Endothelial cell of umbilical vein (primary cell): ENCODE data around the gene AFG1L.

ENCODE experiments used
- EZH2 ChIP-seq: IDR thresholded peaks from 2 replicates; pipeline ENCODE4 v1.6.1; 2012; ENCODE audit warnings: borderline replicate concordance, low read depth, mild to moderate bottlenecking, moderate library complexity, low read length, inconsistent platforms; ENCODE audit not compliant: severe bottlenecking
- GATA2 ChIP-seq: IDR thresholded peaks from 2 replicates; pipeline ENCODE4 v1.7.0; 2011; ENCODE audit warnings: low read depth, mild to moderate bottlenecking, moderate library complexity, mixed read lengths, low read length; ENCODE audit not compliant: insufficient read length, insufficient read depth
- MAX ChIP-seq: IDR thresholded peaks from 2 replicates; pipeline ENCODE4 v1.6.1; 2011; ENCODE audit not compliant: insufficient read depth, insufficient read length
- POLR2A ChIP-seq: IDR thresholded peaks from 2 replicates; pipeline ENCODE4 v1.6.1; 2012; ENCODE audit warnings: low read depth, mild to moderate bottlenecking, control low read depth, low read length
- POLR2AphosphoS5 ChIP-seq: IDR thresholded peaks from 2 replicates; pipeline ENCODE4 v1.6.1; 2012; ENCODE audit warnings: low read depth, mild to moderate bottlenecking, control low read depth, low read length, moderate library complexity; ENCODE audit not compliant: insufficient read depth
- TF ChIP-seq, protein P1 (sequence below), 2 donors: IDR thresholded peaks; 1 replicate in 1 of 2; 2 replicates in 1 of 2; pipeline ENCODE4 v1.5.1; 2011; ENCODE audit warnings: low read length in 2 of 2, mild to moderate bottlenecking in 2 of 2, moderate library complexity in 2 of 2, control low read depth in 1 of 2, inconsistent platforms in 1 of 2, low read depth in 1 of 2; ENCODE audit not compliant: insufficient read depth in 1 of 2; ENCODE audit errors: extremely low read depth in 1 of 2

DNA sequence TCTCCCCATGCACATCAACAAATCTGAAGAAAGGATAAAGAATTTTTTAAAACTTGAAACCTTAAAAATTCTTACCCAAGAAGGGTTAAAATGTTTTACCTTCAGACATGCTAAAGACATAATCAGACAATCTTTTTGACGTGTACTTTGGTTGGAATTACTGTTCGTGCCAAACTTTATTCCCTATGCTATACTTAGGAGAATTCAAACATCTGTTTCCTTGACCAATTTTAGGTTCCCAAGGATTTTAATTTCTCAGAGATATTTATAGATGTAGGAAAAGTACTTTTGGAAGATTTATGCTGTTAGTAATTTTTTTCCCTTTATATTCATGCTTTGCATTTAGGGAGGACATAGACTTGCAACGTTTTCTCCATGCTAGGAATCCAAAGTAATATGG, 108.4 kb downstream of the AFG1L start:
- TF ChIP-seq, protein P1, sequence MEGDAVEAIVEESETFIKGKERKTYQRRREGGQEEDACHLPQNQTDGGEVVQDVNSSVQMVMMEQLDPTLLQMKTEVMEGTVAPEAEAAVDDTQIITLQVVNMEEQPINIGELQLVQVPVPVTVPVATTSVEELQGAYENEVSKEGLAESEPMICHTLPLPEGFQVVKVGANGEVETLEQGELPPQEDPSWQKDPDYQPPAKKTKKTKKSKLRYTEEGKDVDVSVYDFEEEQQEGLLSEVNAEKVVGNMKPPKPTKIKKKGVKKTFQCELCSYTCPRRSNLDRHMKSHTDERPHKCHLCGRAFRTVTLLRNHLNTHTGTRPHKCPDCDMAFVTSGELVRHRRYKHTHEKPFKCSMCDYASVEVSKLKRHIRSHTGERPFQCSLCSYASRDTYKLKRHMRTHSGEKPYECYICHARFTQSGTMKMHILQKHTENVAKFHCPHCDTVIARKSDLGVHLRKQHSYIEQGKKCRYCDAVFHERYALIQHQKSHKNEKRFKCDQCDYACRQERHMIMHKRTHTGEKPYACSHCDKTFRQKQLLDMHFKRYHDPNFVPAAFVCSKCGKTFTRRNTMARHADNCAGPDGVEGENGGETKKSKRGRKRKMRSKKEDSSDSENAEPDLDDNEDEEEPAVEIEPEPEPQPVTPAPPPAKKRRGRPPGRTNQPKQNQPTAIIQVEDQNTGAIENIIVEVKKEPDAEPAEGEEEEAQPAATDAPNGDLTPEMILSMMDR (IDR thresholded peaks at IDR 0.05; ENCODE audit: extremely low read depth in 1 of 2, insufficient read depth in 1 of 2, low read depth in 1 of 2, low read length in 2 of 2) = no peak
- no peak for TF ChIP-seq EZH2
- no peak for TF ChIP-seq GATA2
- TF ChIP-seq POLR2A = no peak
- no peak for TF ChIP-seq POLR2AphosphoS5
- no peak for TF ChIP-seq MAX
